ENCODE results near the gene PCSK6.

DNA sequence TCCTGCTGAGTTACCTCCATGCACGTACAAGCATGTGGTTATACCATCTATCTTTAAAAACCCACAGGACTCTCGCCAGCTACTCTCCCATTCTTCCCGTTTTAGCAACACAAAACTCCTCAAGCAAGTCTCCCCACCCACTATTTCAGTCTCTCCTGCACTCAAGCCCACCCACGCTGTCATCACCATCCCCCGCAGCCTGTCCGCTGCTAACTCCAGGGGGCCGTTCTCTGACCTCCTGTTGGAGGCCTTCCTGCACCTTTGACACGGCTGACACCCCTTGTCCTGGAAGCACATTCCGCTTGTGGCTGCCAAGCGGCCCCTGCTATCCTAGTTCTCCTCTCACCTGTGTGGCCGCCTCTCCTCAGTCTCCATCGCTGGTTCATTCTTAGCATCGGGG, 7.5 kb upstream of the PCSK6 start:
- no peak for TF ChIP-seq FOXM1 (IDR thresholded peaks at IDR 0.05; ENCODE audit: borderline replicate concordance, low read depth)
- no peak for TF ChIP-seq EP300 (IDR thresholded peaks at IDR 0.05; ENCODE audit: borderline replicate concordance)
- TF ChIP-seq TAF1 (IDR thresholded peaks at IDR 0.05; ENCODE audit: low read depth): no peak

All from Ishikawa (cell line).